ENCODE data around the gene ABLIM3.

The ABLIM3 gene

GRCh38 chr5:149195337-149195887 is 54.1 kb downstream of the ABLIM3 start:
- DNase-seq = no peak

DNA sequence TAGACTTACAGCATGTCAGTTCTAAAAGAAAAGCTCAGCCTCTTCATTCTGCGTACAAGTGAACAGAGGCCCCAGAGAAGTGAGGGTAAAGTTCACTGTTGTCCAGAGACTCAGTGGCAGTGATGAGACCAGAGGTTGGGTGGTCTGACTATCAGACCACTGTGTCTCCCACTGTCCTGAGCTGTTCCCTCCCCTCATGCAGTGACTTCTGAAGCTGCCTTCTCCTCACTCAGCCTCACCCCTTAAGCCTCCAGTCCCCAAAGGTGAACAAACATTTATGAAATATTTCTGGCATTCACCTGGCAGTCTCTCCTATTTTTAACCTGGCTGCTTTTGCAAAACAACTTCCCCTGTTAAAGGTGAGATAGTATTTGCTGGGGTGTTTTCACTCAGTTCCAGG is 54.7 kb downstream of the ABLIM3 start:
- no peak for DNase-seq

- DNase-seq = no peak
Observed at GRCh38 chr5:149198148-149198547, 56.9 kb downstream of the ABLIM3 start.

DNA sequence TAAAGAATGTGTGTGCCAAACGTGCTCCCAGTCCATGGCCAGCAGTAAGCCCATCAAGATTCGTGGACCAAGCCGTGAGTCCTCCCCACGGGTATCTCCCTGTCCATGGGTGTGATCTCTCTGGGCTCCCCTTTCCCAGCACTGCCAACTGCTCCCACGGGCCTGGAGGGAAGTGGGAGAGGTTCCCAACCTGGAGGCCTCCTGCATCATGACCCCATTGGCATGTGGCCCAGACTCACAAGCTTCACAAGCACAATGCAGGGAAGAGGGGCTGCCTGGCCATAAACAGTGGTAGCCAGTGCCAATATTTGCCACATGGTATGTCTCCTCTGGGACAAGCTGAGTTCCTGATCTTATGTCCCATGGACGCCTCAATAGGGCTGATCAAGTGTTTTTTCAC is 59.1 kb downstream of the ABLIM3 start:
- no peak for DNase-seq

GRCh38 chr5:149201121-149201637 is 59.9 kb downstream of the ABLIM3 start:
- no peak for DNase-seq

- DNase-seq = no peak
Observed at GRCh38 chr5:149202910-149203451, 61.7 kb downstream of the ABLIM3 start.

- DNase-seq = no peak
Observed at GRCh38 chr5:149203921-149204441, 62.7 kb downstream of the ABLIM3 start.

DNA sequence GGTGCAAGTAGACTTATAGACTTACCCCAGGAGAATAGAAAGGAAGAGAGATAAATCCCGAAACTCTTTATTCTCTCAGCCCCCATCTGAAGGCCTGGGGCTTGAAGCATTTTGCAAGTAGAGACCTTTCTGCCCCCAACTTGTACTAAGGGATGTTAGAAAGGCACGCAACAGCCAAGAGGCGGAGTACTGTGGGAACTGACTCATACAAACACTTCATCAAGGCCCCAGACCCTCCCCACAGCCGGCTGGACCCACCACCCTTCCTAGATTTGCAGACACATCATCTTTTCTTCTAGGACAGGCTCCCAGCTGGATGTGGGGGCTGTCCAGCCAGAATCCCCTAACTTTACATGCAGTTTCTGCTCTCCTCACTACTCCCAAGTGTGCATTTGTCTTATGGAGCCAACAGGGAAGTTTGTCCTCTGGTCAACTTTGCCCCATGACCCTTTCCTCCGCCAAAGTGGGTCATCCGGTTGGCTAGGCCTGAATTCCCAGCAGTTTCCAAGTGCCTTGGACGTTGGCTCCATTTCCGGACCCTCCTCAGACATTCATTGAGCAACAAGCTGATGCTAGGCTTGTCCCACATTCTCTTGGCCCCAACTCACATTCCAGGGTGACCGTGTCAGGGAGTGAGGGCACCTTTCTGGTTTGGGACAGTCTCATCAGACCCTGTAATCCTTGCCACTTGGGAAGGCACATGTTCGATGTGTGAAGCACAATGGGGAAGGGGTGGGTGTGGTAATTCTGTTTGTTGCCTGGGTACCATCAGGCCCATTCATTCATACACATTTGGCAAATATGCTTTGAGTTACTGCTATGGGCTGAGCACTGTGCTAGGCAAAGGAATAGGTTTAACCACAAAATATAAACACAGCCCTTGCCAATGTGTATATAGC is 64.6 kb downstream of the ABLIM3 start:
- DNase-seq = no peak

- no peak for DNase-seq
Observed at GRCh38 chr5:149206524-149207141, 65.3 kb downstream of the ABLIM3 start.

- DNase-seq = no peak
Observed at GRCh38 chr5:149207831-149208230, 66.5 kb downstream of the ABLIM3 start.

DNA sequence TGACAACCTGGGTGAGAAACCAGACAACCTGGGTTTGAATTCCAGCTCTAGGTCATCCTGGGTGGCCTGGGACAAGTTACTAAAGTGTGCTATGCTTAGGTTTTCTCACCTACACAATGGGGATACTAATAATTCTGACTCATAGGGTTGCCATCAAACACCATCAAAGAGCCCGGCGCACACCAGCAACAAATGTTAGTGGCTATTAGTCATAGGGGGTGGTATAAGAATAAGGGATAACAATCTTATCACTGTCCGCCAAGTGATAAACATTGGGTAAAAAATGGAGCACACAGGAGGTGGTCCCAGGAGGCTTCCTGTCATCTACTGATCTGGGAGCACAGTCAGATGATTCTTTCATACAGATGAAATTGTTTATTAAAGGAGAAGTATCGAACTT is 68.9 kb downstream of the ABLIM3 start:
- no peak for DNase-seq

DNA sequence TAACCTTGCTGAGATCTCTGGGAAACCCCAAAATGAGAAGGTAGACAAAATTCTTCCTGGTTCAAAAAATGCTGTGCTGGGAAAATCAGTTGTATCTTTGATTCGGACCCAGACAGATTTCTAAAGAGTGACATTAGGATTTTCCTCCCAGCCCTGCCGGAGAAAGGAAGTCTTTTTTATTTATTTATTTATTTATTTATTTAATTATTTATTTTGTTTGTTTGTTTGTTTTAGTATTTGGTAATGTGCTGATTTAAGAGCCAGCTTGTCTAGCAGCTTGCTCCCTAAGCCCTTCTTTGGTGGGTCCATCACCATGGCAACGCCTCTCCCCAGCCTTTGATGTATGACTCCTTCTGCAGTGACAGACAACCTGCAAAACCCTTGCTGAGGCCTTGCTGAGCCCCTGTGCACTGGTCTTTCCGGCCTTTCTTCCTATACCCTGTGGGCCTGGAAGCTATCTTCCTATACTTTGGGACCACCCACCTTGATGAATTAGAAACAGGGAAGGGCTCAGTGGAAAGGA is 69.7 kb downstream of the ABLIM3 start:
- DNase-seq = no peak

- DNase-seq = no peak
Observed at GRCh38 chr5:149211566-149211965, 70.3 kb downstream of the ABLIM3 start.

- DNase-seq = no peak
Observed at GRCh38 chr5:149212198-149212951, 71.1 kb downstream of the ABLIM3 start.

- no peak for DNase-seq
Observed at GRCh38 chr5:149213264-149213880, 72.1 kb downstream of the ABLIM3 start.

- no peak for DNase-seq
Observed at GRCh38 chr5:149215478-149216090, 74.3 kb downstream of the ABLIM3 start.

GRCh38 chr5:149216496-149216895 is 75.2 kb downstream of the ABLIM3 start:
- no peak for DNase-seq

DNA sequence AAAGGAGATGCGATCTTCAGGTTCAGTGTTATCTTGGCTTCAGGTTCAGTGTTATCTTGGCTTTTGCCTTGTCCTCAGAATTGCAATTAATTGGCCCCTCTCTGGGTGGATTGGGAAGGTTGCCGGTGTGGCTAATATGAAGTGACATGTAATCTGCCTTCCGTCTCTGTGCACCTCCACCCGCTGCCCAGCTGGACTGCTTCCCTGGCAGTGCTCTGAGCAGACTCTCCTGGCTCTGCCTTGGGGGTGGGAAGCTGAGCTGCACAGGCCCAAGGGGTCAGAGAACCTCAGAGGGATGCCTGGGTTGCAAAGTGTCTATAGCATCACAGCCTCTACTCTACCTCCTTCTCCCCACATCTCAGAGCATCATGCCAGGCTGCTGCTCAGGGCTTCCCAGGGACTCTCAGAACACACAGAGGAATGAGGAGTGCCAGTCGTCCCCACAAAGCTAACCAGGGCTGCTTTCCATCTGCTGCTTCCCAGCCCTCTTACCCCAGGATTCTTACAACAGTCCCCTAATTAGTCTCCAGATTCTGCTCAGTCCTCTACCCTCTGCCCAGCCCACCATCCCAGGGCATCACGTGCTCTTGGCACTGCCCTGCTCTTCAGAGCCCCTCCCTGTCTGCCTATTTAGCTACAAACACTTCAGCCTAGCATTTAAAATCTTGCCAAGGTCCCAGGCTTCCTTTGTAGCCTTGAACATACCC is 76.0 kb downstream of the ABLIM3 start:
- DNase-seq = no peak

- DNase-seq = no peak
Observed at GRCh38 chr5:149217803-149218155, 76.5 kb downstream of the ABLIM3 start.

- DNase-seq = no peak
Observed at GRCh38 chr5:149219584-149219983, 78.3 kb downstream of the ABLIM3 start.

DNA sequence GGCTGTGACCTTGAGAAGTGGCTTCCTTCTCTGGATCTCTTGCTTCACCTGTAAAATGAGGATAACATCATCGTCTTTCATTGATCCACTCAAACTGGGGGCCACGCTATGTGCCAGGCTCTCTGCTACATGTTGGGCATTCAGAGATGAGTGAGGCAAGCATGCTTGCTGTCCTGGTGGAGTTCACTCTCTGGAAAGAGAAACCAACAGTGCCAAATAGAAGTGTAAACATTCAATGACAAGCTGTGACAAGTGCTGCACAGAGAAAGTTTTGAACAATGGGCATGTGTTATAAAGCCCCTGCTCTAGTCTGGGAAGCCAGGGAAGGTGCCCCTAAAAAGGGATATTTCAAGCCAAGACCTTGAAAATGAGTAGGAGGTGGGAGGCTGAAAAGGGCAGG is 79.5 kb downstream of the ABLIM3 start:
- no peak for DNase-seq

Data from activated T-cell treated with anti-CD3 and anti-CD28 coated beads, Interleukin-2, amount 50 U/mL, for 1 hour (primary cell).